OCI-LY7 (cell line): ENCODE measurements around the gene PAM16. TPM values are rescaled to one million over a fixed set of nuclear protein-coding genes. Genes with fewer than 3 reads are reported as not detected.

ENCODE experiments used
- BruUV-seq: library from RNA; stranded (reverse); fragments of 400-500 nt; replicated peaks from 2 replicates; lab custom pipeline; 2021; lab: Mats Ljungman, UMichigan
- CTCF ChIA-PET: fragments of 300-600 bp; sonication (Branson Sonifier 250); formaldehyde crosslinking; loops from one replicate; lab custom pipeline; 2022; ENCODE audit warnings: antibody characterized with exemption; ENCODE audit not compliant: unreplicated experiment; lab: Charles Lee
- POLR2A ChIA-PET: fragments of 300-600 bp; sonication (Branson Sonifier 250); formaldehyde crosslinking; loops from one replicate; lab custom pipeline; 2022; ENCODE audit warnings: antibody characterized with exemption; lab: Charles Lee
- DNase-seq: peaks from one replicate; pipeline ENCODE4 v3.0.0-alpha.2; 2015; ENCODE audit warnings: low spot score
- H2AFZ ChIP-seq: fragments of 200-600 bp; sonication (generic), shearing (Covaris generic); 2 replicates; pipeline ENCODE4 v1.6.1; 2014; ENCODE audit warnings: mild to moderate bottlenecking, antibody characterized with exemption, low read length, moderate library complexity
- H3K27ac ChIP-seq: fragments of 200-600 bp; sonication (generic); 2 replicates; pipeline ENCODE4 v1.5.1; 2014; ENCODE audit warnings: mixed run types, low read depth, mild to moderate bottlenecking, moderate library complexity, low read length, inconsistent platforms; ENCODE audit not compliant: poor library complexity, severe bottlenecking
- H3K36me3 ChIP-seq: fragments of 200-600 bp; sonication (generic); 2 replicates; pipeline ENCODE4 v1.6.1; 2014; ENCODE audit warnings: mild to moderate bottlenecking, antibody characterized with exemption, low read length, moderate library complexity, mixed read lengths; ENCODE audit not compliant: insufficient read depth
- H3K4me1 ChIP-seq: fragments of 200-600 bp; sonication (generic); 2 replicates; pipeline ENCODE4 v1.5.1; 2014; ENCODE audit warnings: mild to moderate bottlenecking, low read length; ENCODE audit not compliant: insufficient read depth, poor library complexity, severe bottlenecking
- H3K4me2 ChIP-seq: fragments of 200-600 bp; sonication (generic); 2 replicates; pipeline ENCODE4 v1.6.1; 2014; ENCODE audit warnings: mild to moderate bottlenecking, low read length
- H3K4me3 ChIP-seq: fragments of 200-600 bp; sonication (generic); 2 replicates; pipeline ENCODE4 v1.5.1; 2014; ENCODE audit warnings: mild to moderate bottlenecking, low read depth, low read length; ENCODE audit not compliant: poor library complexity, severe bottlenecking
- H3K79me2 ChIP-seq: fragments of 200-600 bp; sonication (generic); 2 replicates; pipeline ENCODE4 v1.6.1; 2016; ENCODE audit warnings: low read depth, mild to moderate bottlenecking, low read length, moderate library complexity, mixed read lengths; ENCODE audit not compliant: insufficient read depth
- H3K9me2 ChIP-seq: fragments of 200-600 bp; sonication (generic); 2 replicates; pipeline ENCODE4 v1.6.1; 2016; ENCODE audit warnings: mild to moderate bottlenecking, low read length, mixed read lengths; ENCODE audit not compliant: insufficient read depth
- H3K9me3 ChIP-seq: fragments of 200-600 bp; sonication (generic); 2 replicates; pipeline ENCODE4 v1.6.1; 2014; ENCODE audit warnings: mild to moderate bottlenecking, mixed run types, low read length, mixed read lengths
- H4K20me1 ChIP-seq: fragments of 200-600 bp; sonication (generic); 2 replicates; pipeline ENCODE4 v1.6.1; 2014; ENCODE audit warnings: mild to moderate bottlenecking, antibody characterized with exemption, low read length, moderate library complexity, mixed read lengths; ENCODE audit not compliant: insufficient read depth
- EZH2phosphoT487 ChIP-seq: fragments of 200-600 bp; sonication (generic); IDR thresholded peaks from 2 replicates; pipeline ENCODE4 v1.6.1; 2018; ENCODE audit warnings: low read depth, borderline replicate concordance, mild to moderate bottlenecking, mixed run types, antibody characterized with exemption, low read length, moderate library complexity, mixed read lengths
- intact Hi-C: fragments of 100-400 bp; cut with micrococcal nuclease; formaldehyde crosslinking; loops from one replicate; pipeline ENCODE4 v1.10.0; 2022; ENCODE audit not compliant: unreplicated experiment
- total RNA-seq, 2 experiments: library from RNA; depleted of rRNA in 1 of 2; stranded (reverse); fragments of >200 nt in 1 of 2; shearing (Covaris generic) in 1 of 2; gene quantifications; 2 replicates each; pipeline ENCODE4 v1.2.3, GENCODE V29; 2014 to 2022
- TF ChIP-seq, protein P1 (sequence below): fragments of 200-600 bp; sonication (generic); conservative IDR thresholded peaks from 2 replicates; pipeline ENCODE4 v1.5.1; 2014; ENCODE audit warnings: mild to moderate bottlenecking, antibody characterized with exemption, low read length, moderate library complexity, mixed read lengths

Gene PAM16
- total RNA-seq, 2 experiments from 2014 or later = 80.6 to 82.4 TPM

- H2AFZ ChIP-seq = no peak overlapping the region
- no peak overlapping the region for H3K27ac ChIP-seq
- no peak overlapping the region for H3K4me2 ChIP-seq
- no peaks in the 10 kb centered on the region for H3K79me2 ChIP-seq
- no peaks in the 10 kb centered on the region for H4K20me1 ChIP-seq
- CTCF ChIA-PET = no interaction called here
- intact Hi-C loops = no loop called here
- peaks cover 78% of the 10 kb centered on the region for H3K36me3 ChIP-seq
- TF ChIP-seq, protein P1, sequence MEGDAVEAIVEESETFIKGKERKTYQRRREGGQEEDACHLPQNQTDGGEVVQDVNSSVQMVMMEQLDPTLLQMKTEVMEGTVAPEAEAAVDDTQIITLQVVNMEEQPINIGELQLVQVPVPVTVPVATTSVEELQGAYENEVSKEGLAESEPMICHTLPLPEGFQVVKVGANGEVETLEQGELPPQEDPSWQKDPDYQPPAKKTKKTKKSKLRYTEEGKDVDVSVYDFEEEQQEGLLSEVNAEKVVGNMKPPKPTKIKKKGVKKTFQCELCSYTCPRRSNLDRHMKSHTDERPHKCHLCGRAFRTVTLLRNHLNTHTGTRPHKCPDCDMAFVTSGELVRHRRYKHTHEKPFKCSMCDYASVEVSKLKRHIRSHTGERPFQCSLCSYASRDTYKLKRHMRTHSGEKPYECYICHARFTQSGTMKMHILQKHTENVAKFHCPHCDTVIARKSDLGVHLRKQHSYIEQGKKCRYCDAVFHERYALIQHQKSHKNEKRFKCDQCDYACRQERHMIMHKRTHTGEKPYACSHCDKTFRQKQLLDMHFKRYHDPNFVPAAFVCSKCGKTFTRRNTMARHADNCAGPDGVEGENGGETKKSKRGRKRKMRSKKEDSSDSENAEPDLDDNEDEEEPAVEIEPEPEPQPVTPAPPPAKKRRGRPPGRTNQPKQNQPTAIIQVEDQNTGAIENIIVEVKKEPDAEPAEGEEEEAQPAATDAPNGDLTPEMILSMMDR = no peak
- no peak for TF ChIP-seq EZH2phosphoT487
- H3K4me3 ChIP-seq = no peak overlapping the region
- no peak for DNase-seq
- no TSS peak for BruUV-seq
- H3K4me1 ChIP-seq = peaks cover 12% of the 10 kb centered on the region
- H3K9me2 ChIP-seq = no peaks in the 10 kb centered on the region
- no peaks in the 10 kb centered on the region for H3K9me3 ChIP-seq
- POLR2A ChIA-PET = no interaction called here
These were observed 10.2 kb upstream of the PAM16 start for GRCh38 chr16:4361033-4361943.

- no peak overlapping the region for H2AFZ ChIP-seq
- no peaks in the 10 kb centered on the region for H3K9me2 ChIP-seq
- intact Hi-C loops = no loop called here
- H3K4me3 ChIP-seq = no peak overlapping the region
- no peak for DNase-seq
- ChIA-PET POLR2A (interaction anchor here (0.6 kb wide), 1 partner anchor 443 kb away, joined by 4 read pairs; no protein-coding TSS in a partner anchor), CTCF (no interaction called here)
- H3K36me3 ChIP-seq = peaks cover 77% of the 10 kb centered on the region
- TF ChIP-seq, protein P1 = no peak
- TF ChIP-seq EZH2phosphoT487 = no peak
- H3K27ac ChIP-seq = no peak overlapping the region
- H4K20me1 ChIP-seq = no peaks in the 10 kb centered on the region
- BruUV-seq = no TSS peak
- H3K79me2 ChIP-seq = no peaks in the 10 kb centered on the region
- peaks cover 12% of the 10 kb centered on the region for H3K4me1 ChIP-seq
- no peak overlapping the region for H3K4me2 ChIP-seq
- no peaks in the 10 kb centered on the region for H3K9me3 ChIP-seq
These were observed 9.5 kb upstream of the PAM16 start for GRCh38 chr16:4360538-4361021.

GRCh38 chr16:4359914-4360313, 8.8 kb upstream of the PAM16 start:
- BruUV-seq = no TSS peak
- Histone ChIP-seq H4K20me1 (no peaks in the 10 kb centered on the region), H3K9me2 (no peaks in the 10 kb centered on the region), H3K4me3 (no peak overlapping the region), H3K9me3 (no peaks in the 10 kb centered on the region), H3K27ac (no peak overlapping the region), H3K79me2 (no peaks in the 10 kb centered on the region), H3K4me1 (peaks cover 12% of the 10 kb centered on the region), H3K4me2 (no peak overlapping the region), H2AFZ (no peak overlapping the region), H3K36me3 (peaks cover 72% of the 10 kb centered on the region)
- POLR2A ChIA-PET = interaction anchor here (0.6 kb wide), 1 partner anchor 443 kb away, joined by 4 read pairs; no protein-coding TSS in a partner anchor
- DNase-seq = no peak
- TF ChIP-seq EZH2phosphoT487 = no peak
- TF ChIP-seq, protein P1 = no peak
- CTCF ChIA-PET = no interaction called here
- intact Hi-C loops = loop anchor here (1.0 kb wide), 1 partner anchor 42 kb away; no protein-coding TSS in a partner anchor
